ENCODE results near the gene GAGE13. TPM values are rescaled to one million over a fixed set of nuclear protein-coding genes. Genes with fewer than 3 reads are reported as not detected.
A peak's percentile ranks its signal among the peaks of the same experiment; 100 is the strongest.
"Not testable (repeated sequence)": the region's sequence is repeated elsewhere in the genome, so short reads cannot be mapped to it uniquely, and the experiment has no call there.

GAGE13 gene, protein sequence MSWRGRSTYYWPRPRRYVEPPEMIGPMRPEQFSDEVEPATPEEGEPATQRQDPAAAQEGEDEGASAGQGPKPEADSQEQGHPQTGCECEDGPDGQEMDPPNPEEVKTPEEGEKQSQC
- total RNA-seq: not detected

DNA sequence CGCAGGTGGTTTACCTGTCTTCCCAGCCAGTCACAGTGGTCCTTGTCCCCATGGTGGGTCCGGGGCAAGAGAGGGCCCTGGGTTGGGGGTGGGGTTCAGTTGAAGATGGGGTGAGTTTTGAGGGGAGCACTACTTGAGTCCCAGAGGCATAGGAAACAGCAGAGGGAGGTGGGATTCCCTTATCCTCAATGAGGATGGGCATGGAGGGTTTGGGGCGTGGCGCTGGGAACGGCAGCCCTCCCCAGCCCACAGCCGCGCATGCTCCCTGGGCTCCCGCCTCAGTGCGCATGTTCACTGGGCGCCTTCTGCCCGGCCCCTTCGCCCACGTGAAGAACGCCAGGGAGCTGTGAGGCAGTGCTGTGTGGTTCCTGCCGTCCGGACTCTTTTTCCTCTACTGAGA, at the start of gene GAGE13:
Gene GAGE13, plus strand, starts transcription at position 301 of the 400 bp plus-strand sequence. CDS start 1,156 bp downstream, outside the sequence.
- not testable (repeated sequence) for H3K27me3 ChIP-seq; H3K36me3 ChIP-seq; H3K9me3 ChIP-seq; ATAC-seq (ENCODE audit: low FRiP score in 2 of 2); H3K4me3 ChIP-seq; H3K27ac ChIP-seq; H3K4me1 ChIP-seq; DNase-seq
- WGBS, 2 donors: no CpG with 5 or more reads among the region's 16 CpGs

DNA sequence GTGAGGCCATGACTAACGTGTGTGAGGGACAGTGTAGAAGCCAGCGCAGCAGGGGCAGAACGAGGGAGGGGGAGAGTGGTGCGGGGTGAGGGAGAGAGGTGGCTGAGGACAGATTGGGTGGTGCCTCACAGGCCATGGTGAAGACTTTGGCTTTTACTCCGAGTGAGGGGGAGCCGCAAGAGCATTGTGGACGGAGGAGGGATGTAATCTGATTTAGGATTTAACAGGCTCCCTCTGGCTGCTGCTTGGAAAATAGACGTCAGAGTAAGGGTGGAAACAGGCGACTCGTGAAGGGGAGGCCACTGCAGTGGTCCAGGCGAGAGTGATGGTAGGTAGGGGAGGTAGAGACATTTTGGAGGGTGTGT, 48.8 kb upstream of the GAGE13 start:
- 52 to 56% methylated on average over 9 to 11 of the region's 11 CpGs for WGBS, 2 donors
- Histone ChIP-seq H3K4me1 (no peaks in the 10 kb centered on the region), H3K27ac (no peak overlapping the region), H3K36me3 (no peaks in the 10 kb centered on the region), H3K4me3 (no peak overlapping the region), H3K27me3 (peaks cover 0 to 3% (median 0%) of the 10 kb centered on the region in 4 donors), H3K9me3 (no peaks in the 10 kb centered on the region)
- ATAC-seq (ENCODE audit: low FRiP score in 2 of 2) (peak in 1 of 2 donors; percentile 36), DNase-seq (no peak)
- TF ChIP-seq POLR2AphosphoS5 (IDR thresholded peaks at IDR 0.05): no peak

DNA sequence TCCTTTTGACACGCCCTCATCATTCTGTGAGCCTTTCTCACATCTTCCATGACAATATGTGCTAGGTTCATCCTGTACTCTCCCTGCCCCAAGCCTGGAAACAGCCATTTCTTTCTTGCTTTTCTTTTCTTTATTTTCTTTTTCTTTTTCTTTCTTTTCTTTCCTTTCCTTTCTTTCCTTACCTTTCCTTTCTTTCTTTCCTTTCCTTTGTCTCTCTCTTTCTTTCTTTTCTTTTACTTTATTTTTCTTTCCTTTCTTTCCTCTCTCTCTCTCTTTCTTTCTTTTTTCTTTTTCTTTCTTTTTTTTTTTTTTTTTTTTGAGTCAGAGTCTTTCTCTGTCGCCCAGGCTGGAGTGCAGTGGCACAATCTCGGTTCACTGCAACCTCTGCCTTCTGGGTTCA, 47.2 kb upstream of the GAGE13 start:
- DNase-seq: no peak
- Histone ChIP-seq H3K9me3 (no peaks in the 10 kb centered on the region), H3K27me3 (peaks cover 0 to 3% (median 0%) of the 10 kb centered on the region in 4 donors), H3K4me1 (no peaks in the 10 kb centered on the region), H3K4me3 (no peak overlapping the region), H3K27ac (no peak overlapping the region), H3K36me3 (no peaks in the 10 kb centered on the region)
- TF ChIP-seq POLR2AphosphoS5 (IDR thresholded peaks at IDR 0.05): no peak
- no peak for TF ChIP-seq POLR2A (IDR thresholded peaks at IDR 0.05)
- TF ChIP-seq EP300 (IDR thresholded peaks at IDR 0.05): no peak
- TF ChIP-seq, protein P1, sequence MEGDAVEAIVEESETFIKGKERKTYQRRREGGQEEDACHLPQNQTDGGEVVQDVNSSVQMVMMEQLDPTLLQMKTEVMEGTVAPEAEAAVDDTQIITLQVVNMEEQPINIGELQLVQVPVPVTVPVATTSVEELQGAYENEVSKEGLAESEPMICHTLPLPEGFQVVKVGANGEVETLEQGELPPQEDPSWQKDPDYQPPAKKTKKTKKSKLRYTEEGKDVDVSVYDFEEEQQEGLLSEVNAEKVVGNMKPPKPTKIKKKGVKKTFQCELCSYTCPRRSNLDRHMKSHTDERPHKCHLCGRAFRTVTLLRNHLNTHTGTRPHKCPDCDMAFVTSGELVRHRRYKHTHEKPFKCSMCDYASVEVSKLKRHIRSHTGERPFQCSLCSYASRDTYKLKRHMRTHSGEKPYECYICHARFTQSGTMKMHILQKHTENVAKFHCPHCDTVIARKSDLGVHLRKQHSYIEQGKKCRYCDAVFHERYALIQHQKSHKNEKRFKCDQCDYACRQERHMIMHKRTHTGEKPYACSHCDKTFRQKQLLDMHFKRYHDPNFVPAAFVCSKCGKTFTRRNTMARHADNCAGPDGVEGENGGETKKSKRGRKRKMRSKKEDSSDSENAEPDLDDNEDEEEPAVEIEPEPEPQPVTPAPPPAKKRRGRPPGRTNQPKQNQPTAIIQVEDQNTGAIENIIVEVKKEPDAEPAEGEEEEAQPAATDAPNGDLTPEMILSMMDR (IDR thresholded peaks at IDR 0.05): no peak
- WGBS, 2 donors: 85 to 86% methylated on average over 3 of the region's 3 CpGs
- no peak for ATAC-seq (ENCODE audit: low FRiP score in 2 of 2)

DNA sequence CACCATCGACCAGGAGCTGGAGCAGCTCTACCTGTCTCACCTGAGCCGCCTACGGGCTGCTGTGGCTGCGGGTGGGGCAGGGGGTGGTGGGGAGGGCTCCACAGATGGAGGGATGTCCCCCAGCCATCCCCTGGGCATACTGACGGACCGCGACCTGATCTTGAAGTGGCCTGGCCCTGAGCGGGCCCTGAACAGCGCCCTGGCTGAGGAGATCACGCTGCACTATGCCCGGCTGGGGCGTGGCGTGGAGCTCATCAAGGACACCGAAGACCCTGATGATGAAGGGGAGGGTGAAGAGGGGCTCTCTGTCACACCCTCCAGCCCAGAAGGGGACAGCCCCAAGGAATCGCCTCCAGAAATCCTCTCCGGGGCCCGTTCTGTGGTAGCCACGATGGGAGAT, 45.2 kb upstream of the GAGE13 start:
- no peaks in the 10 kb centered on the region for H3K9me3 ChIP-seq
- H3K27ac ChIP-seq: no peak overlapping the region
- H3K36me3 ChIP-seq: no peaks in the 10 kb centered on the region
- ATAC-seq (ENCODE audit: low FRiP score in 2 of 2) (no peak), DNase-seq (no peak)
- H3K27me3 ChIP-seq: peaks cover 0 to 3% (median 0%) of the 10 kb centered on the region in 4 donors
- TF ChIP-seq POLR2A (IDR thresholded peaks at IDR 0.05) (no peak), POLR2AphosphoS5 (IDR thresholded peaks at IDR 0.05) (no peak), EP300 (IDR thresholded peaks at IDR 0.05) (no peak)
- TF ChIP-seq, protein P1 (IDR thresholded peaks at IDR 0.05): no peak
- H3K4me1 ChIP-seq: no peaks in the 10 kb centered on the region
- WGBS, 2 donors: 84 to 100% methylated on average over 1 to 11 of the region's 18 CpGs
- no peak overlapping the region for H3K4me3 ChIP-seq

DNA sequence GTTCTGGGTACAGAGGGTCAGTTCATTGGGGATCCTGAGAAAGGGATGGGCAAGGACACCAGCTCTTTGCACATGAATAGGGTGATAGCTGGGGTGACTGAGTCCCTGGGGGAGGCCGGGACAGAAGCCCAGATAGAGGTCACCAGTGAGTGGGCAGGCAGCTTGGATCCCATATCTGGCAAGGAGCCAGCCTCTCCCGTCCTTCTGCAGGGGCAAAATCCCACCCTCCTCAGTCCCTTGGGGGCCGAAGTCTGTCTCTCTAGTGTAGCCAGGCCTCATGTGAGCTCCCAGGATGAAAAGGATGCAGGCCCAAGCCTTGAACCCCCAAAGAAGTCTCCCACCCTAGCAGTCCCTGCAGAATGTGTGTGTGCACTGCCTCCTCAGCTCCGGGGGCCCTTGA, 44.8 kb upstream of the GAGE13 start:
- no peaks in the 10 kb centered on the region for H3K4me1 ChIP-seq
- ATAC-seq (ENCODE audit: low FRiP score in 2 of 2) (no peak), DNase-seq (no peak)
- no peaks in the 10 kb centered on the region for H3K9me3 ChIP-seq
- WGBS, 2 donors: 78% methylated on average over 4 of the region's 4 CpGs; no CpG with 5 or more reads in 1 of the 2 donors
- H3K27me3 ChIP-seq: peaks cover 0 to 3% (median 0%) of the 10 kb centered on the region in 4 donors
- no peak overlapping the region for H3K27ac ChIP-seq
- no peak overlapping the region for H3K4me3 ChIP-seq
- H3K36me3 ChIP-seq: no peaks in the 10 kb centered on the region
- TF ChIP-seq, protein P1 (IDR thresholded peaks at IDR 0.05): no peak
- no peak for TF ChIP-seq POLR2A (IDR thresholded peaks at IDR 0.05)
- no peak for TF ChIP-seq EP300 (IDR thresholded peaks at IDR 0.05)
- TF ChIP-seq POLR2AphosphoS5 (IDR thresholded peaks at IDR 0.05): no peak

DNA sequence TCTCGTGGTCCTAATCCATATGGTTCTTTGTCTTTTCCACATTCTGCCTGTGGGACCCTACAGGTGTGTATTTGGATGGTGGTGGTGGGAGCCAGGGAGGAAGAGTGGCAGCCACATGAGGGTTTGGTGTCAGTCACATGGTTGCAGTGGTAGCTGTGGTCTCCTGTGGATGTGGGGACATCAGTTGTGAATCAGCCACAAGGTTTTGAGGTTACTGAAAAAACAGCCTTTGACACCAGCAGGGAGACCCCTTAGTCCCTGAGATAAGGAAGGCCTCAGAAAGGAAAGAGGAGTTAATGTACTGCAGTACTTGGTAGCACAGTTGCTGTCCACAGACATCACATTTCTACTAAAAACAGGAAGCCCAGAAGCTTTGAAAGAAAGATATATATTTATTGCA, 43.7 kb upstream of the GAGE13 start:
- Histone ChIP-seq H3K36me3 (no peaks in the 10 kb centered on the region), H3K9me3 (no peaks in the 10 kb centered on the region), H3K4me3 (no peak overlapping the region), H3K4me1 (no peaks in the 10 kb centered on the region), H3K27ac (no peak overlapping the region), H3K27me3 (peaks cover 0 to 3% (median 0%) of the 10 kb centered on the region in 4 donors)
- no peak for DNase-seq
- ATAC-seq (ENCODE audit: low FRiP score in 2 of 2): no peak
- TF ChIP-seq, protein P1 (IDR thresholded peaks at IDR 0.05): no peak
- no peak for TF ChIP-seq EP300 (IDR thresholded peaks at IDR 0.05)
- TF ChIP-seq POLR2AphosphoS5 (IDR thresholded peaks at IDR 0.05): no peak
- TF ChIP-seq POLR2A (IDR thresholded peaks at IDR 0.05): no peak
- 71 to 83% methylated on average over 1 of the region's 1 CpG for WGBS, 2 donors
